Measurements from ENCODE around the gene ZNF157.

ZNF157 gene

GRCh38 chrX:47446971-47447370 lies 76.6 kb downstream of the ZNF157 start:
- DNase-seq: no peak

- DNase-seq: no peak
These were observed 77.2 kb downstream of the ZNF157 start for GRCh38 chrX:47447607-47448006.

- DNase-seq: no peak
These were observed 77.9 kb downstream of the ZNF157 start for GRCh38 chrX:47448165-47448806.

- peak in 3 of 51 donors; percentile 0 to 16 (median 1) for DNase-seq
These were observed 81.7 kb downstream of the ZNF157 start for GRCh38 chrX:47452112-47452511.

- DNase-seq: no peak
These were observed 85.7 kb downstream of the ZNF157 start for GRCh38 chrX:47456080-47456479.

GRCh38 chrX:47458528-47458927 lies 88.2 kb downstream of the ZNF157 start:
- no peak for DNase-seq

GRCh38 chrX:47460561-47460960 lies 90.2 kb downstream of the ZNF157 start:
- DNase-seq: no peak
